Measurements from ENCODE around the gene GAK.

Gene GAK

DNA sequence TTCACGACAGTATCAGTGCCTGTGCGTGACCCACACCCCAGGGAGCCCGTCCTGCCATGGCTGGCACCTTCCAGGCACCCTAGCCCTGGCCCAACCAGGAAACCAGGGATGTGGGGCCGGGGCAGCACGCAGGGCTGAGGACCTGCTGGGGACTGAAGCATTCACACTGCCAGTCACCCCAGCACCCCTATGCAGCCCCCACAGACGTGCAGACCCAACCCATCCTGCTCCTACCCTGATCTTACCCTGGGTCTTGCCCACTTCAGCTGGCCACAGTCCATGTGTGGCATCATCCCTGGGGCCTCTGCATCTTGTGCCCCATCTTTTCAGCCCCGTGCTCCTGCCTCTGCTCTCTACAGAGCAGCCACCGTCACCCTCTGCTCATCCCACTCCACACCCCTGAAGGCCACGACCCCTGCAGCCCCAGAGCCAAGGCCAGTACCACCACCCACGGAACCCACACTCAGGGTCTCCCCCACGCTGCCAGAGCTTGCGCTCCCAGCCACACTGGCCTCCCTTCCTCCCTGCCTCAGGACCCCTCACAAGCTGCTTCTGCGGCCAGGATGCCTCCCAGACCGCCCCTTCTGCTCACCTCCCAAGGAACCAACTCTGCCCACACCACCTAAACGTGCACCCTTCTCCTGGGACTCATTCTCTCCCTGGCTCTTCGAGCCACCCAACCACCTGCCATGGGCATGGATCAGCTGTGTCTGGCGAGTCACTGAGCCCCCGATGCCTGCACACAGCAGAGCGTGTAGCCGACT, 25.6 kb downstream of the GAK start:
- DNase-seq: no peak

GRCh38 chr4:905485-906338, 26.4 kb downstream of the GAK start:
- DNase-seq: no peak

DNA sequence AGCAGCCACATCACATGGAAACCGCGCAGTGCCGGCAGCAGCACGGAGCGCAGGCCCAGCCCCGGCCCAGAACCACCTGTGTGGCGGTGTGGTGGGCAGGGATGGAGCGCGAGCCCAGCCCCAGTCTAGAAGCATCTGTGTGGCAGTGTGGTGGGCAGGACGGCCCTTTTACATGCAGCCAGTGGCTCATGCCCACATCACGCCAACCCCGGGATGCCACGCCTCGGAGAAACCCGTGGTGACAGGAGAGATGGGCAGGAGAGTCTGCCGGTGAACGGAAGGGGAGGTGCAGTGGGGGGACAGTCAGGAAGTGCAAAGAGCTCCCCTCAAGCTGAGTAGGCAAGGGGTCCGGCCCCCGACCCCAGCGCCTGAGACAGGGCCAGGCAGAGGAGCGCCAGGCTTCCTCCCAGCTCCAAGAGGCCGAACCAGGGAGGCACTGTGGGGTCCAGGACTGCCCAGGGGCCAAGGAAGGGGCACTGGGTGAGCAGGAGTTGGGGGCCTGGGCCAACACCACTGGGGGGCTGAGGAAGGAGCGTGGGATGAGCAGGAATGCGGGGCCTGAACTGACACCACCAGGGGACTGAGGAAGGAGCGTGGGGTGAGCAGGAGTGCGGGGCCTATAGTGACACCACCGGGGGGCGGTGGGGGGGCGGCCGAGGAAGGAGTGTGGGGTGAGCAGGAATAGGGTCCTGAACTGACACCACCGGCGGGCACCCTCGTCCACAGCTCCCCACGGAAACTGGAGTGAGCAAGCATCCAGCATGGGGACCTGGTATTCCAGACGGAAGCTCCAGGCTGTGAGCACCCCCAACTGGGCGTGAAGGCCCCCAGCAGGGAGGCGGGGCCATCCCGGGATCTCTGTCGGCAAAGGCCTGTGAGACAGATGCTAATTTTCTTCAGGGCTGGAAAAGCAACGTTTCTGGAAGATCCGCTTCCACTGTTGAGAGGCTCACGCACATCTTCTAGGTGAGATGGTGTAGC, 28.8 kb downstream of the GAK start:
- DNase-seq: no peak

- no peak for DNase-seq
Measured at GRCh38 chr4:901192-901910, 30.8 kb downstream of the GAK start.

- no peak for DNase-seq
Measured at GRCh38 chr4:900721-901120, 31.4 kb downstream of the GAK start.

GRCh38 chr4:900073-900472, 32.0 kb downstream of the GAK start:
- no peak for DNase-seq

DNA sequence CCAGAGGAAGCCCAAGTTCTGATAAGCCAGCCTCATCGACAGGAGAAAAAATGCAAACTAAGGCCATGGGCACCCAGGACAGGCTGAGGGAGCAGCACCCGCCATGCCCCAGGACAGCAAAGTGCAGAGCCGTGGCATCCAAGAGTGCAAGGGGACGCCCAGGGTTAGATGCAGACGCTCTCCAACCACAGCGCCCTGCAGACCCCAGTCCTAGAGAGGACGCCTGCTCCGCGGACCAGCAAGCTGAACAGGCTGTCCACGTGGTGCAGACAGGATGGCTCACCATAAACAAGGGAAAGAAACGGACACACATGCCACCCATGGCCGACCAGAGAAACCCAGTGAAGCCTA, 32.6 kb downstream of the GAK start:
- no peak for DNase-seq

- no peak for DNase-seq
Measured at GRCh38 chr4:898869-899555, 33.1 kb downstream of the GAK start.

DNA sequence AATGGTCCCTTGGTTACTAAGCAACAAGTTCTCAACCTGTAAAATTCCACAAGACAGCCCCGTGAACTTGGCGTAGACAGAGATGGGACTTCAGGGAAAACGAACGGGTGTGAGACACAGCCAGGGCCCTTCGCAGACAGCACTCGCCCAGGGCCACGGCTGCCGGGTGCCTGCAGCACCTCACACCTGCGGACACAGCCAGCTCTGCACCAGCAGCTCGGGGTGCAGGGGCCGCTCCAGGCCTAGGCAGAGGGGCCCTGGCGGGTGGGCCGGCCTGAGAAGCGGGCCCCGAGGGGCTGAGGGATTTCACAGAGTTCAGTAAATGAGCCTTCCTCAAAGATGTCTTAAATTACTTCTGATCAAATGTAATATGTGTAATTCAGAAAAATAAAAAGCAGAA, 34.0 kb downstream of the GAK start:
- DNase-seq: no peak

DNA sequence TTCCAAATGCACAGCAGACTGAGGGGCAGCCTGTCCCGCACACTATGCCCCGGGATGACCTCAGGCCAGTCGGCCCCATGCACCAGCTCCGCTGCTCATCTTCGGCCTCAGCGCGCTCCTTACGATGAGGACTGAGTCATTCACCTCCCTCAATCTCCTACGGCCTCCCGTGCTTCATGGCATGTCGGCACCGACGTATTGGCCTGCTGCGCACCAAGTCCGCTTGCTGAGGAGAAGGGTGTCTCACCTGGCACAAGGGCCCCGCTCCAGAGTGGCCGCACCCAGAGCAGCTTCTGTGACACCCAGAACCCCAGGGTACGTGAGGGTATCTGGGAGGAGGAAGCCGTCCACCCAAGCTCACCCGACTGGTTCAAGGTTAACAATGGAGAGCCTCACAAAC, 35.5 kb downstream of the GAK start:
- DNase-seq: no peak

- DNase-seq: no peak
Measured at GRCh38 chr4:896216-896615, 35.9 kb downstream of the GAK start.

DNA sequence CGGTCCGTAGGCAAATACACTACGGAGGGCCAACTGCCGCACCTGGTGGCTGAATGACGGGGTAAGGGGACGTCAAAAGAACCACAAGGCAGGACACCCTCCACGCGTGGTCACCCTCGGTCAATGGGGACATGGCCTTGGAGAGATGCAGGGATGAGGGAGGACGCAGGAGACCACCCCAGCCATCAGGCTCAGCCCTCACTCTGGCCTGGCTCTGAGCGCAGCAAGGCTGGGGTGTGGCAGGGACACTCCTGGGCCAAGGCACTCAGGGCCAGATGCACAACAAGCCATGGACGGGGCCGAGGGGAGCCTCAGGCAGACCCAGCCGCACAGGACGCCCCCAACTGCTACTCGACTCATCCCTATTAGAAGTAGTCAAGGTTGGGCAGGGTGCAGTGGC, 36.5 kb downstream of the GAK start:
- no peak for DNase-seq

- no peak for DNase-seq
Measured at GRCh38 chr4:893995-894705, 38.0 kb downstream of the GAK start.

- DNase-seq: no peak
Measured at GRCh38 chr4:893276-893994, 38.7 kb downstream of the GAK start.

DNA sequence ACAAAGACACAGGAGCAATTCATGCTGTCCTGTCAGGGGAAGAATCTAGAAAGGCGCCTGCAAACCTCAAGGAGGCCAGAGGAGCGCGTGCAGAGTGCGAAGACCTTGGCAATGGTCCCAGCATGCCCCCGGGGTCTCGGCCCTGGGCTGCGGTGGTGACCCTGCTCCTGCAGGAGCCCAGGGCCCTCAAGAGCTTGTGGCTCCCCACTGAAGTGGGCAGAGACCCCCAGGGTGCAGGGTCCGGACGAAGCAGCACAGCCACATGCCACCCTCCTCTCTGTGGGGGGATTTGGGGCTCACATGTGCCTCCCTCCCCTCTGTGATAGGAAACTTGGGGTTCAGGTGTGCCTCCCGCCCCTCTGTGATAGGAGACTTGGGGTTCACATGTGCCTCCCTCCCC, 39.3 kb downstream of the GAK start:
- no peak for DNase-seq

- no peak for DNase-seq
Measured at GRCh38 chr4:891747-892146, 40.4 kb downstream of the GAK start.

DNA sequence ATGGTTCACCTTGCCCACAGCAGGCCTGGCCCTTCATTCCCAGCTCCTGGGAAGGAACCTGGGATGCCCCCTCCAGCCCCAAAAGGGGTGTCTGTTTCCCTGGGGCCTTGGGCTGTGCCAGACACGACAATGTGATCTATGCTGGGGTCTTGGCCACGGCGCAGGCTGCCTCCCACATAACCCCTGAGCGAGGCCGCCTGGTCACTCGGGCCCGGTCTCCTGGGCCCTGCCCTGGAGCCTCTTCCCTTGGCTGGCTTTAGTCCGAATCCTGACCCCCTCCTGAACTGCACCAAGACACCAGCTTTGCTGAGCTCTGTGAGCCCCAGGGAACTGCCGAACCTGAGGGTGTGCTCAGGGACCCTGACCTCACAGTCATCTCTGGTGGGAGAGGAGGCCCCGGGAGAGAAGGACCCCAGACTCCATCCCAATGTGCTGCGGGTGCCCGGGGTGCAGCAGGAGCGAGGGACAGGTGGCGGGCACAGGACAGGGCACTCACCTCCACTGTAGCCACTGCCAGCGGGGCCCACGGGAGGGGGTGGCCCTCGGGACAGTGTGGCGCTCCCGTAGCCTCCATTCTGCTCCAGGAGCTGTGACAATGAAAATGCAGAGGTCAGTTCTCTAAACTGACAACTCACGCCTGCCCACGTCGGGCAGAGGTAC, 42.0 kb downstream of the GAK start:
- DNase-seq: no peak

- no peak for DNase-seq
Measured at GRCh38 chr4:889516-889915, 42.6 kb downstream of the GAK start.

DNA sequence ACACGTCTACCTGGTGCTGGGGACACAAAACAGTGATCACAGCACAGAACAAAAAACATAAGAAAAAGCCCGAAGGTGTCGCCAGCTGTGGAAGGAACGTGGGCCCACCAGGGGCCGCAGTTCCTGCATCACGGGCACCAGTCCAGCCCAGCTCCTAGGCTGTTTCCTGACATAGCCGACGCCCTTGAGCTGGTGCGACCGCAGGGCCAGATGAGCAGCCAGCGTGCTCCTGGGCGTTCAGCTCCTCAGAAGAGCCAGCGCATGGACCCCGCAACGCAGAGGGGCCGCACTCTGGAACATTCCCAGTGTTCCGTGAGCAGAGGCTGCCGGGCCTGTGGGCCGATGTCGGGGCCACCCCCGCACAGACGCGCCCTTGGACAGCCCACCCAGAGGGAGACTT, 44.1 kb downstream of the GAK start:
- no peak for DNase-seq

Data from NCI-H2171 (cell line).